Stimulated activated CD4-positive, alpha-beta T cell treated with anti-CD3 and anti-CD28 coated beads, Interleukin-2, amount 100 ng/mL, for 4 hours (primary cell): ENCODE measurements around the gene PAWR.
"Not testable (repeated sequence)": the region's sequence is repeated elsewhere in the genome, so short reads cannot be mapped to it uniquely, and the experiment has no call there.

ENCODE experiments used
- DNase-seq: peaks from one replicate; pipeline ENCODE4 v3.0.0-alpha.2; 2020; ENCODE audit warnings: low read depth

Gene PAWR

DNA sequence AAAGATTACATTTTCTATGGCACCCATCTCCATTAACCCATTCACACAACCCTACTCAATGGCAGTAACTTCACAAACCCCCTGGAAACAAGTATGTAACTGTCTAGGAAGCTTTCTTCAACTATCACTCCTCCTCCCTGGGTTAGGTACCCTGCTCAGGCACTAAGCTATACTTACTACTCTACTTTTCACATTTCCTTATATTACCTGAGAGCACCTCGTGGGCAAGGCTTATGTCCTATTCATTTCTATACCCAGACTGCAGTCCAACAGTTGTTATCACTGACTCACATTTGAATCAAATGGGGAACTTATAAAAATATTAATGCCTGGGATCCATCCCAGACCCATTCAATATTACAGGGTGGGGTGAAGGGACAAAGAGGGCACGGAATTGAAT lies 4.6 kb downstream of the PAWR start:
- DNase-seq, result no peak

DNA sequence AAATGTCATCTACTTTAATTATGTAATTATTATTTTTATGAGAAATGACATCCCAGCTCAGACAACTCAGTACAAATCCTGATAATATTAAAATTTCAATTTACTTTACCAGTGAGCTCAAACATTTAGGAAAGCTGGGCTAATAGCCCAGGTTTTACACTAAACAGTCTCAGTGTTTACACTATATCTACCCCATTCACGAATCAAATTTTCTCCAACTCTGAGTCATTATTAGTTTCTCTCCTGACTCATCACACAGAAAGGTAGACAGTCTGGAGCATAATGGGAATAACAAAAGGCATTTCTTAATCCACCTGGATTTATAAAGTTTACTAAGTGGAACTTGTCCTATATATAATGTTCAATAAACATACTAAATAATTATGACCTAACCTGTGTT lies 5.7 kb downstream of the PAWR start:
- no peak for DNase-seq

DNA sequence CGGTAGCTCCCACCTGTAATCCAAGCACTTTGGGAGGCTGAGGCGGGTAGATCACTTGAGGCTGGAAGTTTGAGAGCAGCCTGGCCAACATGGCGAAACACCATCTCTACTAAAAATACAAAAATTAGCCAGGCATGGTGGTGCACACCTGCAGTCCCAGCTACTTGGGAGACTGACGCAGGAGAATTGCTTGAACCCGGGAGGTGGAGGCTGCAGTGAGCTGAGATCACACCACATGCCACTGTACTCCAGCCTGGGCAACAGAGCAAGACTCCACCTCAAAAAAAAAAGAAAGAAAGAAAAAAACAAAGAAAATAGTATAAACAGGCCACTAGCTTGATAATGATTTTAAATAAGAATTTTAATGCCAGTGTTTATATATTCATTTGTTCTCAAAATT lies 6.4 kb downstream of the PAWR start:
- DNase-seq, result not testable (repeated sequence)

DNA sequence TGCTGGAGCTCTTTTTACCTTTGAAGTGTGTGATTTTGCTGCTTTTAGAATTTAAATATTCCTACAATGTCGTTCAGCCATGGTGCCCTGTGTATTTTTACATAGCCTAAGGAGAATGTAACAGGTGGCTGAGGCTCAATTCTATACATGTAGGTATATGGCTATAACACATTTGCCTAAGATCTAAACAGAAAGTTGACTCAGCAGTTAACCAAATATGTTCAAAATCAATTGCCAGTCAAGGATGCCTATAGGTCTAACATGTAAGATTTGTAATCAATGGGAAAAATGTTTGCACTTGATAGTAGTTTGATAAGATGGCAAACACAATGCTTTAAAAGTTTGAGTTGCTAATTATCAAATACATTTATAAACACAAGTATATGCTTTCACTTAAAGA lies 8.2 kb downstream of the PAWR start:
- DNase-seq, result no peak

DNA sequence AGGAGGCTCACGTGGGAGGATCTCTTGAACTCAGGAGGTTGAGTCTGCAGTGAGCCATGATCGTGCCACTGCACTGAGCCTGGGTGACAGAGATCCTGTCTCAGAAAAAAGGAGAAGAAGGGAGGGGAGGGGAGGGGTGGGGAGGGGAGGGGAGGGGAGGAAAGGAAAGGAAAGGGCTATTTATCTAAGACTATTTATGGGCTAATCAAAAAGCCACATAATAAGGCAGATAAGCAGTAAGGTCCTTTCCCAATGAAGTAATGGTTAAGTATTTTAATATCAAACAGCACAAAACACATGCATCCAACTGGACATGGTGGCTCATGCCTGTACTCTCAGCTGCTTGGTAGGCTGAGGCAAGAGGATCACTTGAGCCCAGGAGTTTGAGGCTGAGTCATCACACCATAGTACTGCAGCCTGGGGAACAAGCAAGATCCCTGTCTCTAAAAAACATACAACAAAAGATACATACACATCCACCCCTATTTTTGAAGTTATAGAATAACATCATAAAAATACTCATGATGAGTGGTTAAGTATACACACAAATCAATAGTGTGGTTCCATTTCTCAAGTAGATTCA lies 9.7 kb downstream of the PAWR start:
- no peak for DNase-seq

DNA sequence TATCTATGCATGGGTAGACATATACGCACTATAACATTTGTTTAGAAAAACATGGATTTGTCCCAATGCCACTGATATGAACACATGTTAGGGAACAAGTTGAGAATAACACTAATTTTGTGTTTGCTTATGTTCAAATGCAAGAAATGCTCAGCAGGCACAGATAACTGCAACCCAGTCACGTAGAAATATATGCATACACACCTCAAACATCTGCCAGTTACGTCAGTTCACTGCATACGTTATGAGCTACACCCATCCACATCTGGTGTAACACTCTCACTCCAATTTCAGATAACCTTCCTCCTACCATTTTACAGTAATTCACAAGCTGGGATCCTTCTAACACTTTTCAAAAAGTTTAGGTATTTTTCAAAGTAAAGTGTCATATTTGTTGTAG lies 10.7 kb downstream of the PAWR start:
- DNase-seq, result no peak

DNA sequence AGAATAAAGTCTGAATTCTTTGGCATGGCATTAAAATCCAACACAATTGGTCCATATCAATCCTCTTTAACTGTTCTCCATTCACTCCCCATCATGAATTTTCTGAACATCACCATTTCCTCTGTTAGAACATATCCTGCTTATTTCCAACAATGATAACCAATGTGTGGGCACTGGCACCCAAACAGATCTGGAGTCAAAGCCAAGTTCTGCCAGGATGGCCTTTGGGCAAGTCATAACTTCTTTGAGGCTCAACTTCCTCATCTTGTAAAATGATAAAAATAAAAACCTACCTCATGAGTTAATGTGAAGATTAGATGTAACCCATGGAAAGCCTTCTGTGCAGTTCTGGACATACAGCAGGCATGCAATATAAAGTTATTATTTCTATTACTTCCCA lies 12.5 kb downstream of the PAWR start:
- no peak for DNase-seq

DNA sequence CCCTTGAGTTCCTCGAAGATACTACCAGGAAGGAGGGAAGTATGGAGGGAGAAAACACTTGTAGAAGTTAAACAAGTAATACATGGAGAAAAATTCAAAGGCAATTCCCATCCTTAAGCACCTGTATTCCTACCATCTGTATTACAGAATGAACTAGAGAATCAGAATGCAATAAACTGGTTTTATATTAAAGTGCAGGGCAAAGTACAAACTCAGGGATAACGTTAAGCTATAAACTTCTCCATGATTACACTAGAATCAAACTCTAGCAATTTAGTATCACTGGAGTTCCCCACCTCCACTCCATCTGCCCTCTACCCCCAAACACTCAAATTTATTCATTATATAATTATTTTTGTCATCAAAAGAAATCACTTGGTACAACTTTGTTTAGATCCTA lies 13.1 kb downstream of the PAWR start:
- DNase-seq, result no peak

DNA sequence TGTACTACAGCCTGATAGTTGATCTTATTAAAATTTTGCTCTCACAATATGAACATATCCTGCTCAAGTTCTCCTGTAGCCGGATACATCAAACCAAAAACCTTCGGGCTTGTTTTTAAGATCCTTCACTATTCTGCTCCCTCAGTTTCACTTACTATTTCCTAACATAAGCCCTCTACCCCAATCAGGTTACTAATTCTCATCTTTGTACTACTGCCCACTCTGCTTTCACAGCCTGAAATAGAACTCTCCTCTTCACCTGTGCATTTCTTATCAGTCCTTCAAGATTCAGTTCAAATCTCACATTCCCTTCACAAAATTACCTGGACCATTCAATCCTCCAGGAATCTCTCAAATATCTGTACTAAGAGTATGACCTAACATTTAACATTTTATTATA lies 14.2 kb downstream of the PAWR start:
- no peak for DNase-seq

DNA sequence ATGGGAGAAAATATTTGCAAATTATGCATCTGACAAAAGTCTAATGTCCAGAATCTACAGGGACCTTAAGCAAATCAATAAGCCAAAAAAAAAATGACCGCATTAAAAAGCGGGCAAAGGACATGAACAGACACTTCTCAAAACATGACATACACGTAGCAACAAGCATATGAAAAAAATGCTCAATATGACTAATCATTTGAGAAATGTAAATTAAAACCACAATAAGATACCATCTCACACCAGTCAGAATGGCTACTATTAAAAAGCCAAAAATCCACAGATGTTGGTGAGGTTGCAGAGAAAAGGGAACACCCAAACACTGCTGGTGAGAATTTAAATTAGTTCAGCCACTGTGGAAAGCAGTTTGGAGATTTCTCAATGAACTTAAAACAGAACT lies 16.1 kb downstream of the PAWR start:
- DNase-seq, result no peak

DNA sequence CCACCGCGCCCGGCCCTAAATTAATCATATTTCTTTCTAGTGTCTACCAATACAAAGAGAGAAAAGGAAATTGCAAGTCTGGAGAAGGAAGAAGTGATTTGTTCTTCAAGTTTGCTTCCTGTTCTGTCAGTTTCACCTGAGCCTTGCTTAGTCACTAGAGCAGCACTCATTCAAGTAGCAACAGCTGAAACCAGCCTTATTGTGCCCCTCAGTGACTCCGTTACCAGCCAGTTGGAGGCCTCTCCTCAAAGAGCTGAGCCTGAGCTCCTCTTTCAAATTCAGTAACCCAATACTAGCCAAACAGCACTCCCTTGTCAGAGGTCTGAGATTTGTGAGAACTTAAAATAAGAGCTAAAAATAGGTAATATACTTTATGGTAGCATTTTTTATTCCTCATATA lies 17.4 kb downstream of the PAWR start:
- DNase-seq, result no peak

DNA sequence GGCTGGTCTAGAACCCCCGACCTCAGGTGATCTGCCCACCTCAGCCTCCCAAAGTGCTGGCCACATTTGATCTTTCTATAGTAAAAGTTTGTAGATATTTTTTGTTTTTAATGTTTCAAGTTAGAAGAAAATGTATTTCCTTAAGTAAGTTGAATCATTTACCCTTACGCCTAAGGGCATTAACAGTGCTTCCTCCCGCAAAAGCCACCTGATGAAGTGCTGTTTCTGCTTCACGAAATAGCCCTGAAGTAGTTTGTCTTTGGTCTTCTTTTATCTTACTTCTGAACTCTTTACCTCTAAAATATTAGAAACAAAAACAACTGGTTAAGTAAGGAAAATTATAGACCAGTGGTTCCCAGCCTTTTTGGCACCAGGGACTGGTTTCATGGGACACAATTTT lies 22.7 kb downstream of the PAWR start:
- DNase-seq, result no peak

DNA sequence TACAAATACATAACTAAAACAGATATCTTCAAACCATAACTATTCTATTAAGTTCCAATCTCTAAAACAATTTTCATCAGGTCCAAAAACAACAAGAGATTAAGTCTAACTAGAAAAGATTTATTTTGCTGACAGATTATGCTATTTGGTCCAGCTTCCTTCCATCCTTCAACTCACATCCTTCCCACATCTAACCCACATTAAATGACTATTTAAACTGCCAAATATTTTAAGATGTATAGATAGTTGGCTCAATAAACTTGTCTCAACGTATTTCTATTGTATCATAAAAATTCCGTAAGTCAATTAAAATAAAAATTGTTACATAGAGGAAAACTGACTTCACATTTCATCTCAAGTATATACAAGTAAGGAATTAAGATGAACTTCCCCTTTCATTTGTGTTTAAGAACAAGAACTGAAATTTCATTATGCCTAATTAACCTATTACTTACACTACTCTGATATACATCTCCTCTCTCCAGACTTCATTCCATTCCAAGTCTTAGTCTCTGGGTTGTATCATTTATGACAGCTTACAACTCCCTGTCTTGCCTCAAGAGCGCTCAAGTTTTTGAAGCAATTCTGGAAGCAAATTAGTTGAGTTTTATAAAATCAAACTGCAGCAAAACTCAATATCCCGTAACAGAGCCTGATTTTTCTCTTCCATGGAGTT lies 25.4 kb downstream of the PAWR start:
- DNase-seq, result no peak

DNA sequence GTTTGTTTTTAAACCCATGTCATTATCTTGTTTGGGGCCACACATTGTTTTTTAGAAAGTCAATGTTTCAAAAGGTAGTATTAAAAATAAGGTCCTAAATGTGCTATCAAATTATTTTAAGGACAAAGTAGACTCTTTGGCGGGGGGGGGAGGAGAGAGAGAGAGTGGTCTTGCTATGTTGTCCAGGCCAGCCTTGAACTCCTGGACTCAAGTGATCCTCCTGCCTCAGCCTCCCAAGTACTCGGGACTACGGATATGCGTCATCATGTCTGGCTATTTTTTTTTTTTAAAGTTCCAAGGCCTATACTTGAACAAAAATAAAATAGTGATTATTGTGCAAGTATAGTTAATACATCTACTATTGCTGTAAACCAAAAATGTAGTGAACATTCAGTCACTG lies 26.2 kb downstream of the PAWR start:
- DNase-seq, result no peak

DNA sequence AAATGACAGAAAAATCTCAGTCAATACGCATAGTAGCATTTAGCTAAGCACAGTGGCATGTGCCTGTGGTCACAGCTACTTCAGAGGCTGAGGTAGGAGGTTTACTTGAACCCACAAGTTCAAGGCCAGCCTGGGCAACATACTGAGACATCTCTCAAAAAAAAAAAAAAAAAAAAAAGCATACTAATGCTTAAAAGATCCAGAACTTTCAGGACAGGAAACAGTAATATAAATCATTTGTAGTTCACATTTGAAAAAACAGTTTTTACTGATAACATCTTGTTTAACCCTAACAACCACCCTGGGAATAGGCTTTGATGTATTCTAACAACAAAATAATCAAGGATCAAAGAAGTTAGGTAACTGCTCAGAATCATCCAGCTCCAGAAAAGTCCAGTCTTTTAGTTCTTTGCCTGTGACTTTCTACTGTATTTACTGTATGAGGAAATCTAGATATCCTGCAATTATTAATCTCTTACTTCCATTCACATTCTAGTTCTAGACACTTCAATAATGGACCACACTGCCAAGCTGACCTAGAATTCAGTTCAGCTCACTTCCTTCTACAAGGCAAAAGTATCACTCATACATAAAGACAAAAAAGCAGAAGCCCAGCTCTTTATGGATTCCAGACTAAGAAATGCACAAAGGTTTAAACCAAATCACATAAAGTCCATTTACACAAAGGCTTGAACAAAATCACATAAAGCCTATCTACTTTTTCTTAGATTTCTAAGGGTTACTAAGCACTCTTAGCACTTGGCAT lies 28.5 kb downstream of the PAWR start:
- no peak for DNase-seq

DNA sequence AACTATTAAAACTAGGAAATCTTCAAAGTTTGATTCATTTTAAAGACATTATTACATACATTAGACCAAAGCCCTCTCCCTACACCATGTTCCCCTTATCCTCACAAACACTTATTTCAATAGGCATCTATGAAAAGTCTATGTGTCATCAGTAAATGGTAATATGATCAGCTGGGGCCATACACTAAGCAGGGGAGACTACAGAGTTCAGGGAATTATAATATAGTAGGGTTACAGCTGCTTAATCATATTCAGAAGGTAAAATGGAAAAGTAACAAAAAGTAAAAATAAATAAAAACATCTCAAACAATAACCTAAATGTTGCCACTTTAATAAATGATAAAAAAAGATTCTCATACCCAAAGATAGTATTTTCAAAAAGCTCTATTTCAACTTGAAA lies 29.1 kb downstream of the PAWR start:
- no peak for DNase-seq

DNA sequence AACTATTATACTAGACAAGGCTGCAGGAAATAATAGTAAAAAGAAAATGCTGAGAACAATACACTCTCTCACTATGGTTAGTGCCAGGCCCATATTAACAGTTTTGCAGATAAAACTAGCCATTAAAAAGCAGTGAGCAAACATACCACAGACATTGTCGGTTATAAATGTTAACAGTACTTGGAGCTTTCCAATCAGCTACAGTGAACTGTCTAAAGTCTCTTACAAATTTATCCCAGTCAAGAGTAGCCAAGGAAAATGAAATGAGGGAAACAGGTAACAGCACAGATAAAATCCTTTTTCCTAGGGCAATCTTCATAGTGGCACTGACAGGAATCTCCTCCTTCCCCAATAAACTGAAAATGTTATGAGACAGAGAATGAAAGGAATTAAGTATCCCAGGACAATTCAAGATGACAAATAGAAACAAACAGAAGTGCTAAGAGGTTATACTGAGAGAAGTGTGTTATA lies 30.8 kb downstream of the PAWR start:
- DNase-seq, result no peak

DNA sequence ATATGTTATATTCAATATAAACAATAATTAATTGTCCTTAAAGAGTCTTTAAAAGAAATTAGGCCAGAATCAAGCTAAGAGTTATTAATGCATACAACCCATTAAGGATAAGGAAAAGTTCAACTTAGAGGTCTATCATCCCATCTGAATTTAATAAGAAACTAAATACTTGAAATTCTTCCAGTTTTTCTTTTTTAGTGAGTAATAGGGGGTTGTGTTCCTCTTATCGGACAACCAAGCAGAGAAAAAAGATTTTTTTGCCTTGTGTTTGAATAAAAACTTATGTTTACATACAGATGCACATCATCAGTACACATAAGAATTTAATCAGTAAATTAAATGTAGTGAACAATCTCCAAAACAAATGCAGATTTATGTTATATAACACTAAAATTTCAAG lies 32.5 kb downstream of the PAWR start:
- no peak for DNase-seq

DNA sequence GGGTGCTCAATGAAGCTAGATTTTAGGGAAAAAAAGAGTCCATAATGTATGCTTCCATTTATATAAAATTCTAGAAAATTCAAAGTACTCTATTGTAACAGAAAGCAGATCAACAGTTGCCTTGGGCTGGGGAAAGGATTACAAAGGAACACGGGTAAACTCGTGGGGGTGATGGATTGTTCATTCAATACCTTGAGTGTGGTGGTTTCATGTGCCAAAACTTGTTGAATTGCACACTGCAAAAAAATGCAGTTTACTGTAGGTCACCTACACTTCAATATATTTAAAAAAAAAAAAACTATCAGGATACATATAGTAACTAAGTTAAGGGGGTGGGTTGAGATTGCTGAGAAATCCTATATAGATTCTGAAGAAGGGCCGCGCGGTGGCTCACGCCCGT lies 33.6 kb downstream of the PAWR start:
- no peak for DNase-seq

DNA sequence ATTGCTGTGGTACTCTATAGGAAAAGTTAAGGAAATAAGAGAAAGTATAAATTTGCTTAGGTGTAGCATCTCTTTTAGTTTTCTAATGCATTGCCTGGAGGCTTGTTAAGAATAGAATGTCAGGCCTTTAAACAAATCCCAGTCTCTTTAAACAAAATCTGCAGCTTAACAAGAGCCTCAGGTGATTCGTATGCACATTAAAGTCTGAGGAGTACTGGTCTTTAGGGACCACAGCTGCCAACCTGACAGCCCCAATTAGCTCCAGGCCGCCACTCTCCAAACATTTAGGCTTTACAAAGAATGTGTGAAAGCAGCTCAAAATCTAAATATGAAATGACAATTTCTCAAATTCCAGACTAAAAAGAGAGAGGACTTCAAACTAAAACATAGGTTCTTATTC lies 35.7 kb downstream of the PAWR start:
- no peak for DNase-seq

DNA sequence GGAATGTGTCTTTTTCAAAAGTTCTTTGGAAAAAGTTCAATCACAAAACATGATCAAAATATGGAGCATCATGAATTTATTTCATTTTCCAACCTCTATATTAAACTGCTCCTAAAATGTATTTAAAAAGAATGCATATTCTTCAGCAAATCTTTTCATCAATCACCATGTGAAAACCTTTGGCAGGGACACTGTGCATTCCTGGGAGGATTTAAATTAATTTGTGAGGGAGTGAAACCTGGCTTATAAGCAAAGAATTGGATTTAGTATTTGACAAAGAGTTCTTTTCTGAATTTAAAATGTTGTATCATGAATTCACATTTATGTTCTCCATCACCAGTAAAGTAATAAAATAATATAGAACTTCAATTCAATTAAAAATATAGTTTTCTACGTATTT lies 38.2 kb downstream of the PAWR start:
- no peak for DNase-seq

DNA sequence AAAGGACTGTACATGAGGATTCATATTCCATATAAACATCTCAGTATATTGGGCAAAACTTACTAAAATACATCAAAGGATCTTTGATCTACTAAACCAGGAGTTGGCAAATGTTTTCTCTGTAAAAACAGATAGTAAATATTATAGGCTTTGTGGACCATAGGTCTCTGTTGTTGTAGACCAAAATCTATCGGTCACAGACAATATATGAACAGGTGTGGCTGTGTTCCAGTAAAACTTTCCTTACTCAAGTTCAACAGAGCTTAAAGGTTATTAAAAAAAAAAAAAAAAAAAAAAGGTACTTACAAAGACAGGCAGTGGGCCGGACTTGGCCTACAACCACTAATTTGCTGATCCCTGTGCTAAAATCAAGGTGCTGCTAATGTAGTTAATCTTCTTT lies 40.3 kb downstream of the PAWR start:
- DNase-seq, result no peak

DNA sequence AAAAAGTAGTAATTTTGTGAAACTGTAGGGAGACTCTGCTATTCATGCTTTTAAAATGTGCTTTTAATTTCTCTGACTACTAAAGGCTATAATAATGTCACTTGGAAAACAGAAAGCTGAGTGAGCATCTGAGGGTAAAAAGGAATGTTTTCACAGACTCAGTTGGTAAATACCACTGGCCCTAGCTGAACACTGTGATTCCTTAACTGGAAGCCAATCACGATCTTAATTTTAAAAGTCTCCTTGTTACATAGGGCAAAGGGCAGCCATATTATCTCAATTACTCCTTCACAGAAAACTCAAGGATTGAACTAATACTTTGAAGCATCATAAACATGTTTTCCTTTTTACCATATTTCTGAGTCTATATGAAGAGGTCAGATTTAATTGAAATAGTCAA lies 41.9 kb downstream of the PAWR start:
- no peak for DNase-seq

DNA sequence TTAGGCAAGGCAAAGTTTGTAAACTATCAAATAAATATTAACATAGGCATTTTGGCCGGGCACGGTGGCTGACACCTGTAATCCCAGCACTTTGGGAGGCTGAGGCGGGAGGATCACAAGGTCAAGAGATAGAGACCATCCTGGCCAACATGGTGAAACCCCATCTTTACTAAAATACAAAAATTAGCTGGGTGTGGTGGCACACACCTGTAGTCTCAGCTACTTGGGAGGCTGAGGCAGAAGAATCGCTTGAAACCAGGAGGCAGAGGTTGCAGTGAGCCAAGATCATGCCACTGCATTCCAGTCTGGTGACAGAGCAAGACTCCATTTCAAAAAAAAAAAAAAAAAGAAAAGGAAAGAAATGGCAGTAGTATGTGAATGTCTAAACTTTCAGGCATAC lies 43.9 kb downstream of the PAWR start:
- not testable (repeated sequence) for DNase-seq
